Posterior vena cava (tissue), 2 donors: ENCODE results near the gene TNNI3K. TPM values are rescaled to one million over a fixed set of nuclear protein-coding genes. Genes with fewer than 3 reads are reported as not detected.
A peak's percentile ranks its signal among the peaks of the same experiment; 100 is the strongest.

Experiments
- DNase-seq: peaks from one replicate; pipeline ENCODE4 v3.0.0-alpha.2; 2020; ENCODE audit warnings: low spot score
- intact Hi-C, 2 donors: fragments of 100-400 bp; cut with DNase I; formaldehyde crosslinking; loops; one replicate each; pipeline versions ENCODE4 v1.14.1 to v1.14.2; 2022 to 2023
- total RNA-seq, 2 donors: library from RNA; stranded (reverse); fragmentation: NEBNext Ultra II Directional; extraction: Animal tissue kit (Norgen Biotek cat#: 25700); gene quantifications; one replicate each; pipeline ENCODE4 v1.2.1, GENCODE V29; 2021
- donor health status: DM: yes; HTN: yes; CAD: no.
- donor health status: DM: yes; HTN: yes; CAD: no.

The TNNI3K gene
- total RNA-seq, 2 donors from 2014 or later, result 5.2 to 6.4 TPM

- DNase-seq, result no peak
- intact Hi-C loops, result no loop called here
Observed at GRCh38 chr1:74363220-74363619, 128.0 kb downstream of the TNNI3K start.

GRCh38 chr1:74367175-74367813 is 132.1 kb downstream of the TNNI3K start:
- intact Hi-C loops, result no loop called here
- no peak for DNase-seq

- intact Hi-C loops, result no loop called here
- DNase-seq, result no peak
Observed at GRCh38 chr1:74368335-74368734, 133.1 kb downstream of the TNNI3K start.

GRCh38 chr1:74375376-74375775 is 140.2 kb downstream of the TNNI3K start:
- DNase-seq, result no peak
- intact Hi-C loops, result no loop called here

GRCh38 chr1:74380252-74380651 is 145.1 kb downstream of the TNNI3K start:
- no peak for DNase-seq

GRCh38 chr1:74388855-74389254 is 153.7 kb downstream of the TNNI3K start:
- no peak for DNase-seq
- intact Hi-C loops, result no loop called here

More at GRCh38 chr1:74380252-74380651, 145.1 kb downstream of the TNNI3K start:
- intact Hi-C loops, result no loop called here

GRCh38 chr1:74392186-74392585 is 157.0 kb downstream of the TNNI3K start:
- intact Hi-C loops, result no loop called here
- DNase-seq, result no peak

- intact Hi-C loops, result no loop called here
- DNase-seq, result no peak
Observed at GRCh38 chr1:74392840-74393239, 157.7 kb downstream of the TNNI3K start.

- intact Hi-C loops, result no loop called here
- no peak for DNase-seq
Observed at GRCh38 chr1:74395571-74395970, 160.4 kb downstream of the TNNI3K start.

GRCh38 chr1:74396462-74396861 is 161.3 kb downstream of the TNNI3K start:
- intact Hi-C loops, result no loop called here
- DNase-seq, result peak; percentile 38

GRCh38 chr1:74396933-74397332 is 161.7 kb downstream of the TNNI3K start:
- no peak for DNase-seq
- intact Hi-C loops, result no loop called here

- DNase-seq, result no peak
- intact Hi-C loops, result no loop called here
Observed at GRCh38 chr1:74399249-74399648, 164.1 kb downstream of the TNNI3K start.

GRCh38 chr1:74402873-74403272 is 167.7 kb downstream of the TNNI3K start:
- no peak for DNase-seq
- intact Hi-C loops, result no loop called here

GRCh38 chr1:74403606-74404005 is 168.4 kb downstream of the TNNI3K start:
- DNase-seq, result no peak
- intact Hi-C loops, result no loop called here

GRCh38 chr1:74406759-74407158 is 171.6 kb downstream of the TNNI3K start:
- intact Hi-C loops, result no loop called here
- DNase-seq, result no peak

- DNase-seq, result no peak
- intact Hi-C loops, result no loop called here
Observed at GRCh38 chr1:74407902-74408301, 172.7 kb downstream of the TNNI3K start.

- DNase-seq, result no peak
- intact Hi-C loops, result no loop called here
Observed at GRCh38 chr1:74412244-74412643, 177.1 kb downstream of the TNNI3K start.

- no peak for DNase-seq
- intact Hi-C loops, result no loop called here
Observed at GRCh38 chr1:74415935-74416334, 180.7 kb downstream of the TNNI3K start.

GRCh38 chr1:74419611-74420010 is 184.4 kb downstream of the TNNI3K start:
- intact Hi-C loops, result no loop called here
- no peak for DNase-seq

GRCh38 chr1:74420467-74420866 is 185.3 kb downstream of the TNNI3K start:
- intact Hi-C loops, result no loop called here
- DNase-seq, result no peak

GRCh38 chr1:74422421-74423292 is 187.5 kb downstream of the TNNI3K start:
- intact Hi-C loops, result no loop called here

More at GRCh38 chr1:74422421-74423292, 187.5 kb downstream of the TNNI3K start:
- no peak for DNase-seq
